Uterus (tissue), 4 donors: ENCODE results near the gene SPRYD7. TPM values are rescaled to one million over a fixed set of nuclear protein-coding genes. Genes with fewer than 3 reads are reported as not detected.
A peak's percentile ranks its signal among the peaks of the same experiment; 100 is the strongest.

Experiments used
- DNase-seq, 2 donors: peaks; one replicate each; pipeline ENCODE4 v3.0.0-alpha.2; 2019 to 2020
- H3K27ac ChIP-seq, 2 donors: fragments of 200-600 bp; sonication (generic); 1 replicate in 1 of 2; 2 replicates in 1 of 2; pipeline ENCODE4 v1.5.1; 2016 to 2018
- H3K27me3 ChIP-seq, 2 donors: fragments of 200-600 bp; sonication (generic); one replicate each; pipeline ENCODE4 v1.5.1; 2018 to 2019; ENCODE audit warnings: control low read depth in 1 of 2
- H3K36me3 ChIP-seq, 2 donors: fragments of 200-600 bp; sonication (generic); one replicate each; pipeline ENCODE4 v1.5.1; 2019; ENCODE audit warnings: control low read depth in 1 of 2
- H3K4me1 ChIP-seq, 2 donors: fragments of 200-600 bp; sonication (generic); one replicate each; pipeline ENCODE4 v1.5.1; 2018 to 2019; ENCODE audit warnings: control low read depth in 1 of 2
- H3K4me3 ChIP-seq, 2 donors: fragments of 200-600 bp; sonication (generic); 1 replicate in 1 of 2; 2 replicates in 1 of 2; pipeline ENCODE4 v1.5.1; 2018 to 2019; ENCODE audit warnings: mild to moderate bottlenecking in 1 of 2
- H3K9me3 ChIP-seq, 2 donors: fragments of 200-600 bp; sonication (generic); one replicate each; pipeline ENCODE4 v1.5.1; 2019; ENCODE audit warnings: control low read depth in 1 of 2
- CTCF ChIP-seq, 4 experiments: fragments of 200-600 bp in 2 of 4; fragments of 450-650 bp in 2 of 4; sonication (generic) in 2 of 4; IDR thresholded peaks; one replicate each; pipeline ENCODE4 v1.5.1; 2016 to 2019; ENCODE audit warnings: antibody characterized with exemption in 4 of 4, mild to moderate bottlenecking in 2 of 4, moderate library complexity in 1 of 4
- POLR2A ChIP-seq, 2 donors: fragments of 450-650 bp; IDR thresholded peaks; one replicate each; pipeline ENCODE4 v1.6.1; 2016; ENCODE audit warnings: antibody characterized with exemption in 2 of 2, mild to moderate bottlenecking in 1 of 2, moderate library complexity in 1 of 2
- intact Hi-C: fragments of 100-400 bp; cut with DNase I; formaldehyde crosslinking; loops from one replicate; pipeline ENCODE4 v1.15.1; 2023; ENCODE audit warnings: low total_unique reads
- total RNA-seq, 4 donors: library from RNA; depleted of rRNA in 3 of 4; stranded (reverse); fragments of >200 nt in 3 of 4; gene quantifications; one replicate each; pipeline versions ENCODE4 v1.1.0 to v1.2.4, GENCODE V29; 2014 to 2023
- donor health status: DM: yes; HTN: yes; CAD: no.

Gene SPRYD7
- total RNA-seq, 4 donors from 2014 or later: 0.59 to 10.2 (median 4.3) TPM

- H3K9me3 ChIP-seq: no peaks in the 10 kb centered on the region
- intact Hi-C loops: no loop called here
- peak; percentile 44 to 59 for DNase-seq
- H3K27me3 ChIP-seq: no peaks in the 10 kb centered on the region
- no peak overlapping the region for H3K4me3 ChIP-seq
- peak; percentile 63 to 77 (median 74) for TF ChIP-seq CTCF (IDR thresholded peaks at IDR 0.05)
- TF ChIP-seq POLR2A (IDR thresholded peaks at IDR 0.05): no peak
- H3K27ac ChIP-seq: no peak overlapping the region
- no peaks in the 10 kb centered on the region for H3K4me1 ChIP-seq
- H3K36me3 ChIP-seq: no peaks in the 10 kb centered on the region
These were observed 40.4 kb upstream of the SPRYD7 start for GRCh38 chr13:49976314-49977258.

GRCh38 chr13:49975826-49976225 is 39.7 kb upstream of the SPRYD7 start:
- Histone ChIP-seq H3K9me3 (no peaks in the 10 kb centered on the region), H3K27ac (no peak overlapping the region), H3K4me1 (no peaks in the 10 kb centered on the region), H3K4me3 (no peak overlapping the region), H3K27me3 (no peaks in the 10 kb centered on the region), H3K36me3 (no peaks in the 10 kb centered on the region)
- TF ChIP-seq CTCF (IDR thresholded peaks at IDR 0.05): no peak
- intact Hi-C loops: no loop called here
- DNase-seq: no peak

- Histone ChIP-seq H3K9me3 (no peaks in the 10 kb centered on the region), H3K27me3 (no peaks in the 10 kb centered on the region), H3K4me1 (no peaks in the 10 kb centered on the region), H3K36me3 (no peaks in the 10 kb centered on the region), H3K4me3 (no peak overlapping the region), H3K27ac (no peak overlapping the region)
- no peak for DNase-seq
- TF ChIP-seq POLR2A (IDR thresholded peaks at IDR 0.05): no peak
- TF ChIP-seq CTCF (IDR thresholded peaks at IDR 0.05): no peak
- intact Hi-C loops: no loop called here
These were observed 36.6 kb upstream of the SPRYD7 start for GRCh38 chr13:49972709-49973108.

GRCh38 chr13:49967456-49967855 is 31.3 kb upstream of the SPRYD7 start:
- Histone ChIP-seq H3K36me3 (no peaks in the 10 kb centered on the region), H3K4me3 (no peak overlapping the region), H3K27me3 (no peaks in the 10 kb centered on the region), H3K9me3 (no peaks in the 10 kb centered on the region), H3K27ac (no peak overlapping the region), H3K4me1 (no peaks in the 10 kb centered on the region)
- no peak for TF ChIP-seq CTCF (IDR thresholded peaks at IDR 0.05)
- TF ChIP-seq POLR2A (IDR thresholded peaks at IDR 0.05): no peak
- no peak for DNase-seq
- intact Hi-C loops: no loop called here

- Histone ChIP-seq H3K4me3 (no peak overlapping the region), H3K36me3 (no peaks in the 10 kb centered on the region), H3K9me3 (peaks cover 0 to 10% of the 10 kb centered on the region in 2 donors), H3K27me3 (no peaks in the 10 kb centered on the region), H3K27ac (no peak overlapping the region), H3K4me1 (no peaks in the 10 kb centered on the region)
- DNase-seq: no peak
- intact Hi-C loops: no loop called here
- TF ChIP-seq POLR2A (IDR thresholded peaks at IDR 0.05) (no peak), CTCF (IDR thresholded peaks at IDR 0.05) (no peak)
These were observed 22.2 kb upstream of the SPRYD7 start for GRCh38 chr13:49958321-49958720.
